Loucy (cell line): ENCODE measurements around the gene SUSD3.

ENCODE experiments used
- H2AFZ ChIP-seq: fragments of 200-600 bp; sonication (generic); 2 replicates; pipeline ENCODE4 v1.6.0; 2016; ENCODE audit warnings: antibody characterized with exemption, mild to moderate bottlenecking, low read length, moderate library complexity
- H3F3A ChIP-seq: fragments of 200-600 bp; 2 replicates; pipeline ENCODE4 v1.6.0; 2016; ENCODE audit warnings: antibody characterized with exemption, low read depth, mild to moderate bottlenecking
- H3K27me3 ChIP-seq: fragments of 200-600 bp; sonication (generic); 2 replicates; pipeline ENCODE4 v1.6.1; 2014; ENCODE audit warnings: low read length, mild to moderate bottlenecking; ENCODE audit not compliant: insufficient read depth, poor library complexity, severe bottlenecking
- H3K36me3 ChIP-seq: fragments of 200-600 bp; sonication (generic); 2 replicates; pipeline ENCODE4 v1.6.1; 2016; ENCODE audit warnings: low read length; ENCODE audit not compliant: insufficient read depth
- H3K4me1 ChIP-seq: fragments of 200-600 bp; sonication (generic); 2 replicates; pipeline ENCODE4 v1.5.1; 2014; ENCODE audit warnings: low read length, mild to moderate bottlenecking; ENCODE audit not compliant: insufficient read depth, poor library complexity, severe bottlenecking
- H3K4me2 ChIP-seq: fragments of 200-600 bp; sonication (generic); 2 replicates; pipeline ENCODE4 v1.6.0; 2014; ENCODE audit warnings: antibody characterized with exemption, low read length, low read depth, mild to moderate bottlenecking; ENCODE audit not compliant: poor library complexity, severe bottlenecking
- H3K4me3 ChIP-seq: fragments of 200-600 bp; sonication (generic); 2 replicates; pipeline ENCODE4 v1.5.1; 2014; ENCODE audit warnings: low read length, mild to moderate bottlenecking, mixed read lengths; ENCODE audit not compliant: poor library complexity, severe bottlenecking
- H3K79me2 ChIP-seq: fragments of 200-600 bp; sonication (generic); 2 replicates; pipeline ENCODE4 v1.6.1; 2014; ENCODE audit warnings: low read length; ENCODE audit not compliant: insufficient read depth
- H3K9ac ChIP-seq: fragments of 200-600 bp; sonication (generic); 2 replicates; pipeline ENCODE4 v1.6.0; 2014; ENCODE audit warnings: mild to moderate bottlenecking, low read depth, low read length, moderate library complexity; ENCODE audit not compliant: poor library complexity, severe bottlenecking
- H3K9me2 ChIP-seq: fragments of 200-600 bp; sonication (generic); replicated peaks from 2 replicates; pipeline ENCODE4 v1.6.1; 2016; ENCODE audit warnings: low read depth, low read length, mixed read lengths
- H3K9me3 ChIP-seq: fragments of 200-600 bp; sonication (generic); 2 replicates; pipeline ENCODE4 v1.6.1; 2014; ENCODE audit warnings: mild to moderate bottlenecking, antibody characterized with exemption, low read length, low read depth; ENCODE audit not compliant: insufficient read depth
- H4K20me1 ChIP-seq: fragments of 200-600 bp; sonication (generic); 2 replicates; pipeline ENCODE4 v1.6.0; 2014; ENCODE audit warnings: antibody characterized with exemption, low read length, mild to moderate bottlenecking; ENCODE audit not compliant: insufficient read depth, poor library complexity, severe bottlenecking
- CTCF ChIP-seq: fragments of 200-600 bp; sonication (generic); conservative IDR thresholded peaks from 2 replicates; pipeline ENCODE4 v1.5.1; 2014; ENCODE audit warnings: mild to moderate bottlenecking, antibody characterized with exemption, low read length
- EZH2phosphoT487 ChIP-seq: fragments of 200-600 bp; IDR thresholded peaks from 2 replicates; pipeline ENCODE4 v1.6.1; 2018; ENCODE audit warnings: antibody characterized with exemption, mild to moderate bottlenecking, moderate library complexity, borderline replicate concordance

The SUSD3 gene

GRCh38 chr9:93117924-93118862 is 59.7 kb downstream of the SUSD3 start:
- Histone ChIP-seq H3K9me2 (no peaks in the 10 kb centered on the region), H3K4me1 (no peaks in the 10 kb centered on the region), H3K9me3 (no peaks in the 10 kb centered on the region), H3K79me2 (no peaks in the 10 kb centered on the region), H3K9ac (no peak overlapping the region), H4K20me1 (no peaks in the 10 kb centered on the region), H3F3A (no peaks in the 10 kb centered on the region), H3K36me3 (peaks cover 11% of the 10 kb centered on the region; the same call in 1 of the 2 replicates), H3K27me3 (no peaks in the 10 kb centered on the region), H3K4me2 (no peak overlapping the region), H2AFZ (no peak overlapping the region), H3K4me3 (no peak overlapping the region)
- no peak for TF ChIP-seq CTCF
- TF ChIP-seq EZH2phosphoT487, result no peak

- H3K36me3 ChIP-seq, result peaks cover 2% of the 10 kb centered on the region; the same call in 1 of the 2 replicates
- no peaks in the 10 kb centered on the region for H3K27me3 ChIP-seq
- no peaks in the 10 kb centered on the region for H3K4me1 ChIP-seq
- H3K4me3 ChIP-seq, result no peak overlapping the region
- no peaks in the 10 kb centered on the region for H4K20me1 ChIP-seq
- no peaks in the 10 kb centered on the region for H3K79me2 ChIP-seq
- H2AFZ ChIP-seq, result no peak overlapping the region
- no peak for TF ChIP-seq CTCF
- no peak for TF ChIP-seq EZH2phosphoT487
- no peak overlapping the region for H3K9ac ChIP-seq
- no peaks in the 10 kb centered on the region for H3K9me2 ChIP-seq
- no peaks in the 10 kb centered on the region for H3F3A ChIP-seq
- H3K9me3 ChIP-seq, result no peaks in the 10 kb centered on the region
- H3K4me2 ChIP-seq, result no peak overlapping the region
Observed at GRCh38 chr9:93118863-93119702, 60.6 kb downstream of the SUSD3 start.

- TF ChIP-seq CTCF (no peak), EZH2phosphoT487 (no peak)
- H2AFZ ChIP-seq, result no peak overlapping the region
- no peaks in the 10 kb centered on the region for H3K9me2 ChIP-seq
- no peak overlapping the region for H3K4me3 ChIP-seq
- no peaks in the 10 kb centered on the region for H3K9me3 ChIP-seq
- no peaks in the 10 kb centered on the region for H3K27me3 ChIP-seq
- H4K20me1 ChIP-seq, result no peaks in the 10 kb centered on the region
- no peaks in the 10 kb centered on the region for H3K79me2 ChIP-seq
- H3K9ac ChIP-seq, result no peak overlapping the region
- H3K4me1 ChIP-seq, result no peaks in the 10 kb centered on the region
- H3K4me2 ChIP-seq, result no peak overlapping the region
- no peaks in the 10 kb centered on the region; the same call in 1 of the 2 replicates for H3K36me3 ChIP-seq
- H3F3A ChIP-seq, result no peaks in the 10 kb centered on the region
Observed at GRCh38 chr9:93119703-93119952, 61.1 kb downstream of the SUSD3 start.
